HEK293 (cell line): ENCODE measurements around the gene AKNA.

ENCODE experiments used
- CTCF ChIA-PET: fragments of 350-600 bp; formaldehyde crosslinking; extraction: SDS; loops from one replicate; lab custom pipeline; 2021; ENCODE audit warnings: antibody characterized with exemption; lab: Yijun Ruan, JAX
- POLR2A ChIA-PET: fragments of 300-600 bp; formaldehyde crosslinking; extraction: SDS; loops from one replicate; lab custom pipeline; 2020; ENCODE audit warnings: antibody characterized with exemption, inconsistent platforms; lab: Yijun Ruan, JAX
- H3K27ac ChIP-seq: fragments of 200-500 bp; sonication (Bioruptor generic); 2 replicates; pipeline ENCODE4 v1.5.1; 2014; ENCODE audit warnings: low read depth, low read length, control low read depth, inconsistent platforms; ENCODE audit errors: extremely low read depth
- H3K36me3 ChIP-seq, 2 experiments: fragments of 200-500 bp in 1 of 2; sonication (Bioruptor generic) in 1 of 2; 1 replicate in 1 of 2; 2 replicates in 1 of 2; pipeline ENCODE4 v1.5.1; 2014 to 2017; ENCODE audit warnings: inconsistent platforms in 2 of 2, low read length in 2 of 2; ENCODE audit not compliant: control insufficient read depth in 2 of 2, insufficient read depth in 1 of 2
- H3K4me1 ChIP-seq: fragments of 200-500 bp; sonication (Bioruptor generic); 2 replicates; pipeline ENCODE4 v1.5.1; 2014; ENCODE audit warnings: mild to moderate bottlenecking, low read length, inconsistent platforms; ENCODE audit not compliant: control insufficient read depth, insufficient read depth
- H3K4me3 ChIP-seq: 2 replicates; pipeline ENCODE4 v1.5.1; 2011; ENCODE audit warnings: low read depth, mild to moderate bottlenecking, control low read depth, low read length, moderate library complexity
- H3K9me3 ChIP-seq: fragments of 200-500 bp; sonication (Bioruptor generic); 2 replicates; pipeline ENCODE4 v1.5.1; 2014; ENCODE audit warnings: low read depth, low read length, inconsistent platforms; ENCODE audit not compliant: control insufficient read depth, insufficient read depth
- IKZF3 ChIP-seq: fragments of 450-650 bp; IDR thresholded peaks from 2 replicates; pipeline ENCODE4 v1.5.0; 2018; ENCODE audit warnings: missing biosample characterization, mild to moderate bottlenecking, missing genetic modification characterization, moderate library complexity
- KLF1 ChIP-seq: fragments of 450-650 bp; formaldehyde crosslinking; IDR thresholded peaks from 2 replicates; pipeline ENCODE4 v1.5.1; 2016; ENCODE audit warnings: missing biosample characterization, missing genetic modification characterization
- YY1 ChIP-seq: fragments of 450-650 bp; formaldehyde crosslinking; IDR thresholded peaks from 2 replicates; pipeline ENCODE4 v1.5.1; 2018; ENCODE audit warnings: missing biosample characterization, missing genetic modification characterization
- ZIC2 ChIP-seq: fragments of 450-650 bp; formaldehyde crosslinking; IDR thresholded peaks from 2 replicates; pipeline ENCODE4 v1.5.1; 2016; ENCODE audit warnings: missing biosample characterization, missing genetic modification characterization
- ZNF169 ChIP-seq: fragments of 450-650 bp; formaldehyde crosslinking; IDR thresholded peaks from 2 replicates; pipeline ENCODE4 v1.5.1; 2016; ENCODE audit warnings: missing biosample characterization, missing genetic modification characterization
- ZNF394 ChIP-seq: fragments of 450-650 bp; formaldehyde crosslinking; IDR thresholded peaks from 2 replicates; pipeline ENCODE4 v1.5.1; 2016; ENCODE audit warnings: missing biosample characterization, missing genetic modification characterization, mild to moderate bottlenecking, moderate library complexity, borderline replicate concordance
- ZNF664 ChIP-seq: fragments of 450-650 bp; formaldehyde crosslinking; IDR thresholded peaks from 2 replicates; pipeline ENCODE4 v1.5.1; 2016; ENCODE audit warnings: missing biosample characterization, missing genetic modification characterization
- ZNF707 ChIP-seq: fragments of 450-650 bp; formaldehyde crosslinking; IDR thresholded peaks from 2 replicates; pipeline ENCODE4 v1.5.1; 2016; ENCODE audit warnings: missing biosample characterization, missing genetic modification characterization
- ZNF768 ChIP-seq: fragments of 450-650 bp; formaldehyde crosslinking; IDR thresholded peaks from 2 replicates; pipeline ENCODE4 v1.5.1; 2018; ENCODE audit warnings: missing biosample characterization, mild to moderate bottlenecking, missing genetic modification characterization
- TF ChIP-seq, protein P1 (sequence below): fragments of 450-650 bp; formaldehyde crosslinking; IDR thresholded peaks from 2 replicates; pipeline ENCODE4 v1.5.1; 2016; ENCODE audit warnings: missing biosample characterization, missing genetic modification characterization
- TF ChIP-seq, protein P2 (sequence below): fragments of 450-650 bp; IDR thresholded peaks from 2 replicates; pipeline ENCODE4 v1.5.1; 2018; ENCODE audit warnings: missing biosample characterization, mild to moderate bottlenecking, missing genetic modification characterization
- TF ChIP-seq, protein P3 (sequence below): fragments of 450-650 bp; formaldehyde crosslinking; IDR thresholded peaks from 2 replicates; pipeline ENCODE4 v1.5.1; 2016; ENCODE audit warnings: missing biosample characterization, missing genetic modification characterization
- TF ChIP-seq, protein P4 (sequence below): fragments of 450-650 bp; formaldehyde crosslinking; IDR thresholded peaks from 2 replicates; pipeline ENCODE4 v1.5.1; 2016; ENCODE audit warnings: missing biosample characterization, missing genetic modification characterization

The AKNA gene

DNA sequence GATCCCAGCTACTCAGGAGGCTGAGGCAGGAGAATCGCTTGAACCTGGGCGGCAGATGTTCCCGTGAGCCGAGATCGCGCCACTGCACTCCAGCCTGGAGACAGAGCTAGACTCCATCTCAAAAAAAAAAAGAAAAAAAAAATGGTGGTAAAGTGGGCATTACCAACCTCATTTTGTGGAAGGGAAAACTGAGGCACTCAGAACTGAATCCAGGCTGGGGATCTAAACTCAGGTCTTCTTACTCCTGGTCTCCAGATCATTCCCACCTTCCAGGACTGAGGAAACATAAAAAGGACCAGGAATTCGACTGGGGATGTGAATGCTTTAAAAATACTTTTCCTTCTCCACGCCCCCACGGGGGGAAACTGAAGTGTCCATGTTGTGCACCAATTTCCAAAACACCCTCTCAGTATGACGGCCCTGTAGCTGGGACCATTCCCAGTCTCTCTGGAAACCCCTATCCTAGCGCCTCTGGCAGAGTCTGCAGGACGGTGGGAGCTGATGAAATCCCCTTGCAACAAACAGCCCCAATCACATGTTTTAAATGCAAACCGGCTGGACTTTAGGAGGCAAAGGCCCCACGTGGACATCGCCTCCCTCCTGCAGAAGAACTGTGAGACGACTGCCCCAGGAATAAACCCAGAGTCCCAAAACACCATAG lies 8.9 kb upstream of the AKNA start:
- Histone ChIP-seq H3K4me1 (no peaks in the 10 kb centered on the region), H3K36me3 (no peaks in the 10 kb centered on the region), H3K27ac (no peak overlapping the region), H3K9me3 (no peaks in the 10 kb centered on the region), H3K4me3 (no peak overlapping the region)
- POLR2A ChIA-PET = no interaction called here
- CTCF ChIA-PET = interaction anchor here (0.6 to 2.8 kb wide), 8 partner anchors 9 to 289 kb away, joined by 3 to 16 read pairs (median 4); partner anchors contain the start of gene AKNA
- TF ChIP-seq ZNF707 (tag by site-specific recombination) (no peak), ZNF394 (tag by site-specific recombination) (no peak), IKZF3 (tag by site-specific recombination) (peak; percentile 61), KLF1 (tag by site-specific recombination) (no peak), ZIC2 (tag by site-specific recombination) (peak; percentile 8; the same call in 1 of the 2 replicates)
- TF ChIP-seq, protein P1, sequence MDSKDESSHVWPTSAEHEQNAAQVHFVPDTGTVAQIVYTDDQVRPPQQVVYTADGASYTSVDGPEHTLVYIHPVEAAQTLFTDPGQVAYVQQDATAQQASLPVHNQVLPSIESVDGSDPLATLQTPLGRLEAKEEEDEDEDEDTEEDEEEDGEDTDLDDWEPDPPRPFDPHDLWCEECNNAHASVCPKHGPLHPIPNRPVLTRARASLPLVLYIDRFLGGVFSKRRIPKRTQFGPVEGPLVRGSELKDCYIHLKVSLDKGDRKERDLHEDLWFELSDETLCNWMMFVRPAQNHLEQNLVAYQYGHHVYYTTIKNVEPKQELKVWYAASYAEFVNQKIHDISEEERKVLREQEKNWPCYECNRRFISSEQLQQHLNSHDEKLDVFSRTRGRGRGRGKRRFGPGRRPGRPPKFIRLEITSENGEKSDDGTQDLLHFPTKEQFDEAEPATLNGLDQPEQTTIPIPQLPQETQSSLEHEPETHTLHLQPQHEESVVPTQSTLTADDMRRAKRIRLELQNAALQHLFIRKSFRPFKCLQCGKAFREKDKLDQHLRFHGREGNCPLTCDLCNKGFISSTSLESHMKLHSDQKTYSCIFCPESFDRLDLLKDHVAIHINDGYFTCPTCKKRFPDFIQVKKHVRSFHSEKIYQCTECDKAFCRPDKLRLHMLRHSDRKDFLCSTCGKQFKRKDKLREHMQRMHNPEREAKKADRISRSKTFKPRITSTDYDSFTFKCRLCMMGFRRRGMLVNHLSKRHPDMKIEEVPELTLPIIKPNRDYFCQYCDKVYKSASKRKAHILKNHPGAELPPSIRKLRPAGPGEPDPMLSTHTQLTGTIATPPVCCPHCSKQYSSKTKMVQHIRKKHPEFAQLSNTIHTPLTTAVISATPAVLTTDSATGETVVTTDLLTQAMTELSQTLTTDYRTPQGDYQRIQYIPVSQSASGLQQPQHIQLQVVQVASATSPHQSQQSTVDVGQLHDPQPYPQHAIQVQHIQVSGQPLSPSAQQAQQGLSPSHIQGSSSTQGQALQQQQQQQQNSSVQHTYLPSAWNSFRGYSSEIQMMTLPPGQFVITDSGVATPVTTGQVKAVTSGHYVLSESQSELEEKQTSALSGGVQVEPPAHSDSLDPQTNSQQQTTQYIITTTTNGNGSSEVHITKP (tag by site-specific recombination) = peak; percentile 92
- TF ChIP-seq, protein P2, sequence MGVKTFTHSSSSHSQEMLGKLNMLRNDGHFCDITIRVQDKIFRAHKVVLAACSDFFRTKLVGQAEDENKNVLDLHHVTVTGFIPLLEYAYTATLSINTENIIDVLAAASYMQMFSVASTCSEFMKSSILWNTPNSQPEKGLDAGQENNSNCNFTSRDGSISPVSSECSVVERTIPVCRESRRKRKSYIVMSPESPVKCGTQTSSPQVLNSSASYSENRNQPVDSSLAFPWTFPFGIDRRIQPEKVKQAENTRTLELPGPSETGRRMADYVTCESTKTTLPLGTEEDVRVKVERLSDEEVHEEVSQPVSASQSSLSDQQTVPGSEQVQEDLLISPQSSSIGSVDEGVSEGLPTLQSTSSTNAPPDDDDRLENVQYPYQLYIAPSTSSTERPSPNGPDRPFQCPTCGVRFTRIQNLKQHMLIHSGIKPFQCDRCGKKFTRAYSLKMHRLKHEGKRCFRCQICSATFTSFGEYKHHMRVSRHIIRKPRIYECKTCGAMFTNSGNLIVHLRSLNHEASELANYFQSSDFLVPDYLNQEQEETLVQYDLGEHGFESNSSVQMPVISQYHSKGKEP (tag by site-specific recombination) = peak; percentile 85

DNA sequence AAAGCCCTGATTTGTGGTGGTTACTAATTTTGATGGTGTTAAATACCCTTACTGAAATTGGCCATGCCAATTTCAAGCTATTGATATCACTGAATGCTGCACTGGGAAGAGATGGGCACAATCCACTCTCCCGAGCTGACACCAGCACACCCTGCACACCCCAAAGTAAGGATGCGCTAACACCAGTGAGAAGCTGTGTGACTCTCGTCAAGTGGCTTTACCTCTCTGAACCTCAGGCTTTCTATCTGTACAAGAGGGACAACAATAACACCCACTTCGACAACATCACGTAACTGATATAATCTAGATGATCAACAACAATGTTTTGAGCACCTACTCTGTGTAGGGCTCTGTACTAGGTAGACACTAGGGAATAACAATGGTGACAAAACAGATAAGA lies 8.0 kb upstream of the AKNA start:
- H3K4me3 ChIP-seq = no peak overlapping the region
- H3K36me3 ChIP-seq = no peaks in the 10 kb centered on the region
- POLR2A ChIA-PET = no interaction called here
- TF ChIP-seq, protein P3, sequence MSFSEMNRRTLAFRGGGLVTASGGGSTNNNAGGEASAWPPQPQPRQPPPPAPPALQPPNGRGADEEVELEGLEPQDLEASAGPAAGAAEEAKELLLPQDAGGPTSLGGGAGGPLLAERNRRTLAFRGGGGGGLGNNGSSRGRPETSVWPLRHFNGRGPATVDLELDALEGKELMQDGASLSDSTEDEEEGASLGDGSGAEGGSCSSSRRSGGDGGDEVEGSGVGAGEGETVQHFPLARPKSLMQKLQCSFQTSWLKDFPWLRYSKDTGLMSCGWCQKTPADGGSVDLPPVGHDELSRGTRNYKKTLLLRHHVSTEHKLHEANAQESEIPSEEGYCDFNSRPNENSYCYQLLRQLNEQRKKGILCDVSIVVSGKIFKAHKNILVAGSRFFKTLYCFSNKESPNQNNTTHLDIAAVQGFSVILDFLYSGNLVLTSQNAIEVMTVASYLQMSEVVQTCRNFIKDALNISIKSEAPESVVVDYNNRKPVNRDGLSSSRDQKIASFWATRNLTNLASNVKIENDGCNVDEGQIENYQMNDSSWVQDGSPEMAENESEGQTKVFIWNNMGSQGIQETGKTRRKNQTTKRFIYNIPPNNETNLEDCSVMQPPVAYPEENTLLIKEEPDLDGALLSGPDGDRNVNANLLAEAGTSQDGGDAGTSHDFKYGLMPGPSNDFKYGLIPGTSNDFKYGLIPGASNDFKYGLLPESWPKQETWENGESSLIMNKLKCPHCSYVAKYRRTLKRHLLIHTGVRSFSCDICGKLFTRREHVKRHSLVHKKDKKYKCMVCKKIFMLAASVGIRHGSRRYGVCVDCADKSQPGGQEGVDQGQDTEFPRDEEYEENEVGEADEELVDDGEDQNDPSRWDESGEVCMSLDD (tag by site-specific recombination) = no peak
- TF ChIP-seq ZNF768 (tag by site-specific recombination) = peak; percentile 85
- H3K9me3 ChIP-seq = no peaks in the 10 kb centered on the region
- H3K4me1 ChIP-seq = no peaks in the 10 kb centered on the region
- CTCF ChIA-PET = interaction anchor here (0.8 to 2.8 kb wide), 5 partner anchors 8 to 56 kb away, joined by 3 to 16 read pairs (median 4); partner anchors contain the start of gene AKNA
- no peak overlapping the region for H3K27ac ChIP-seq

DNA sequence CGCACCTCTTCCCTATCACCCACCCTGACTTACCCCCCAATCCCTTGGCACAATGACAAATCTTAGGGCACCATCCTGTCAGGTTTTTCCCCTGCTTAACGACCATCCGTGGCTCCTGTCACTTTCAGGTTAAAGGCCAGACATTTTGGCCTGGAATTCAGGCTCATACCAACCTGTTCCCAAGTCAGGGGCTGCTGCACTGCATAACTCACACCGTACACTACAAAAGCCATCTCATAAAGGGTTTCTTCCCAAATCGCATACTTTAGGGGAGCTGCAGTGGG lies 7.5 kb upstream of the AKNA start:
- Histone ChIP-seq H3K27ac (no peak overlapping the region), H3K4me3 (no peak overlapping the region), H3K4me1 (no peaks in the 10 kb centered on the region), H3K36me3 (no peaks in the 10 kb centered on the region), H3K9me3 (no peaks in the 10 kb centered on the region)
- ChIA-PET CTCF (interaction anchor here (0.6 to 2.8 kb wide), 6 partner anchors 8 to 56 kb away, joined by 3 to 16 read pairs (median 4); partner anchors contain the start of gene AKNA), POLR2A (interaction anchor here (0.6 kb wide), 1 partner anchor 209 kb away, joined by 4 read pairs; no protein-coding TSS in a partner anchor)
- TF ChIP-seq, protein P1 (tag by site-specific recombination) = 0 out of 2 replicates have a peak, but pooled peaks have one; percentile 19
- TF ChIP-seq, protein P4, sequence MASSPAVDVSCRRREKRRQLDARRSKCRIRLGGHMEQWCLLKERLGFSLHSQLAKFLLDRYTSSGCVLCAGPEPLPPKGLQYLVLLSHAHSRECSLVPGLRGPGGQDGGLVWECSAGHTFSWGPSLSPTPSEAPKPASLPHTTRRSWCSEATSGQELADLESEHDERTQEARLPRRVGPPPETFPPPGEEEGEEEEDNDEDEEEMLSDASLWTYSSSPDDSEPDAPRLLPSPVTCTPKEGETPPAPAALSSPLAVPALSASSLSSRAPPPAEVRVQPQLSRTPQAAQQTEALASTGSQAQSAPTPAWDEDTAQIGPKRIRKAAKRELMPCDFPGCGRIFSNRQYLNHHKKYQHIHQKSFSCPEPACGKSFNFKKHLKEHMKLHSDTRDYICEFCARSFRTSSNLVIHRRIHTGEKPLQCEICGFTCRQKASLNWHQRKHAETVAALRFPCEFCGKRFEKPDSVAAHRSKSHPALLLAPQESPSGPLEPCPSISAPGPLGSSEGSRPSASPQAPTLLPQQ = no peak
- no peak for TF ChIP-seq ZNF664
- no peak for TF ChIP-seq YY1 (tag by site-specific recombination)
- no peak for TF ChIP-seq ZNF169 (tag by site-specific recombination)
